GM12878 (cell line): ENCODE results near the gene HOMER2.

Source experiments
- EED ChIP-seq: sonication (generic); IDR thresholded peaks from 2 replicates; pipeline ENCODE4 v1.6.1; 2016; ENCODE audit warnings: antibody characterized with exemption, low read depth
- HDAC6 ChIP-seq: fragments of 200-600 bp; sonication (generic); IDR thresholded peaks from one replicate; pipeline ENCODE4 v1.8.0; 2017; ENCODE audit warnings: antibody characterized with exemption; ENCODE audit not compliant: unreplicated experiment
- POLR2A ChIP-seq: IDR thresholded peaks from 2 replicates; pipeline ENCODE4 v1.6.1; 2011; ENCODE audit warnings: low read depth, mild to moderate bottlenecking, low read length
- RFX5 ChIP-seq: IDR thresholded peaks from 2 replicates; pipeline ENCODE4 v1.6.1; 2011; ENCODE audit warnings: low read depth, low read length, improper control_type of control experiment
- SIN3A ChIP-seq: IDR thresholded peaks from 2 replicates; pipeline ENCODE4 v1.6.1; 2012; ENCODE audit warnings: low read depth, low read length, improper control_type of control experiment
- SMARCA5 ChIP-seq: fragments of 450-650 bp; IDR thresholded peaks from 2 replicates; pipeline ENCODE4 v1.6.1; 2017; ENCODE audit warnings: mild to moderate bottlenecking
- TF ChIP-seq, protein P1 (sequence below), 3 experiments: IDR thresholded peaks in 2 of 3; conservative IDR thresholded peaks in 1 of 3; 2 replicates each; pipeline ENCODE4 v1.5.1; 2011; ENCODE audit warnings: low read depth in 3 of 3, low read length in 3 of 3, mild to moderate bottlenecking in 3 of 3, control low read depth in 2 of 3, moderate library complexity in 2 of 3, inconsistent platforms in 1 of 3, mixed read lengths in 1 of 3; ENCODE audit not compliant: control insufficient read depth in 2 of 3, insufficient read depth in 1 of 3; ENCODE audit errors: extremely low read depth in 1 of 3
- TF ChIP-seq, protein P2 (sequence below): fragments of 450-650 bp; IDR thresholded peaks from 2 replicates; pipeline ENCODE4 v1.6.1; 2018; ENCODE audit warnings: mild to moderate bottlenecking, low read depth, moderate library complexity; ENCODE audit not compliant: partially characterized antibody
- TF ChIP-seq, protein P3 (sequence below): IDR thresholded peaks from 2 replicates; pipeline ENCODE4 v1.6.1; 2012; ENCODE audit warnings: low read depth, low read length, improper control_type of control experiment

DNA sequence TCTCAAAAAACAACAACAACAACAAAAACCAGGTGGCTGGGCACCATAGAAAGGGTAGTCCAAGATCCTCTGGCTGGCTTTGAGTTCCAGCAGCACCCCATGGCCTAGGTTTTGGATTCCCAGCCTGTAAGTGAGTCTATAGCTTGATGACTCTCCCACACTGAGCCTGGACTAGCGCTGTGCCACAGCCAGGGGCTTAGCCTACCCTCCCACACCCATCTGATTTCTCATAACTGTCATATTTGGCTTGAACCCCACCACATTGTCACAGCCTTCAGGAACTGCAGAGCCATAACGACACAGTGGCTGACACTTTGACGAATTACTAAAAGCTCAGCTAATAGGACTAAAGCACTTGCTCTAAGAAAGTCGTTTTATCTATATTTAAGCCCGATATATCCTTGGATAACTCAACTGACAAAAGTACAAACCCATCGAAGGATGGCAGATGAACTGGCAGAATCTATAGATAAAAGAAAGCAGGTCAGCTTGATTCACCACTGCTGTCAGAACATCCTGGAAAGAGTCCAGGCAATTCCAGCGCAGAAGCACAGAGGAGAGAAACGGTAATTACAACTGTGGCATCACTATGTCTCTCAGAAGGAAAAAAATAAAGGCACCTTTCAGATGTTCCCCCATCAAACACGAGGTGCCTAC lies 62.1 kb downstream of the HOMER2 start:
- no peak for TF ChIP-seq EED
- TF ChIP-seq, protein P1, sequence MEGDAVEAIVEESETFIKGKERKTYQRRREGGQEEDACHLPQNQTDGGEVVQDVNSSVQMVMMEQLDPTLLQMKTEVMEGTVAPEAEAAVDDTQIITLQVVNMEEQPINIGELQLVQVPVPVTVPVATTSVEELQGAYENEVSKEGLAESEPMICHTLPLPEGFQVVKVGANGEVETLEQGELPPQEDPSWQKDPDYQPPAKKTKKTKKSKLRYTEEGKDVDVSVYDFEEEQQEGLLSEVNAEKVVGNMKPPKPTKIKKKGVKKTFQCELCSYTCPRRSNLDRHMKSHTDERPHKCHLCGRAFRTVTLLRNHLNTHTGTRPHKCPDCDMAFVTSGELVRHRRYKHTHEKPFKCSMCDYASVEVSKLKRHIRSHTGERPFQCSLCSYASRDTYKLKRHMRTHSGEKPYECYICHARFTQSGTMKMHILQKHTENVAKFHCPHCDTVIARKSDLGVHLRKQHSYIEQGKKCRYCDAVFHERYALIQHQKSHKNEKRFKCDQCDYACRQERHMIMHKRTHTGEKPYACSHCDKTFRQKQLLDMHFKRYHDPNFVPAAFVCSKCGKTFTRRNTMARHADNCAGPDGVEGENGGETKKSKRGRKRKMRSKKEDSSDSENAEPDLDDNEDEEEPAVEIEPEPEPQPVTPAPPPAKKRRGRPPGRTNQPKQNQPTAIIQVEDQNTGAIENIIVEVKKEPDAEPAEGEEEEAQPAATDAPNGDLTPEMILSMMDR (IDR thresholded peaks at IDR 0.05 in 2 of 3, conservative IDR thresholded peaks at IDR 0.05 in 1 of 3; ENCODE audit: control insufficient read depth in 2 of 3, extremely low read depth in 1 of 3, insufficient read depth in 1 of 3, low read depth in 3 of 3, low read length in 3 of 3): no peak
- no peak for TF ChIP-seq HDAC6
- no peak for TF ChIP-seq SMARCA5
- TF ChIP-seq, protein P2, sequence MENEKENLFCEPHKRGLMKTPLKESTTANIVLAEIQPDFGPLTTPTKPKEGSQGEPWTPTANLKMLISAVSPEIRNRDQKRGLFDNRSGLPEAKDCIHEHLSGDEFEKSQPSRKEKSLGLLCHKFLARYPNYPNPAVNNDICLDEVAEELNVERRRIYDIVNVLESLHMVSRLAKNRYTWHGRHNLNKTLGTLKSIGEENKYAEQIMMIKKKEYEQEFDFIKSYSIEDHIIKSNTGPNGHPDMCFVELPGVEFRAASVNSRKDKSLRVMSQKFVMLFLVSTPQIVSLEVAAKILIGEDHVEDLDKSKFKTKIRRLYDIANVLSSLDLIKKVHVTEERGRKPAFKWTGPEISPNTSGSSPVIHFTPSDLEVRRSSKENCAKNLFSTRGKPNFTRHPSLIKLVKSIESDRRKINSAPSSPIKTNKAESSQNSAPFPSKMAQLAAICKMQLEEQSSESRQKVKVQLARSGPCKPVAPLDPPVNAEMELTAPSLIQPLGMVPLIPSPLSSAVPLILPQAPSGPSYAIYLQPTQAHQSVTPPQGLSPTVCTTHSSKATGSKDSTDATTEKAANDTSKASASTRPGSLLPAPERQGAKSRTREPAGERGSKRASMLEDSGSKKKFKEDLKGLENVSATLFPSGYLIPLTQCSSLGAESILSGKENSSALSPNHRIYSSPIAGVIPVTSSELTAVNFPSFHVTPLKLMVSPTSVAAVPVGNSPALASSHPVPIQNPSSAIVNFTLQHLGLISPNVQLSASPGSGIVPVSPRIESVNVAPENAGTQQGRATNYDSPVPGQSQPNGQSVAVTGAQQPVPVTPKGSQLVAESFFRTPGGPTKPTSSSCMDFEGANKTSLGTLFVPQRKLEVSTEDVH: no peak
- TF ChIP-seq, protein P3, sequence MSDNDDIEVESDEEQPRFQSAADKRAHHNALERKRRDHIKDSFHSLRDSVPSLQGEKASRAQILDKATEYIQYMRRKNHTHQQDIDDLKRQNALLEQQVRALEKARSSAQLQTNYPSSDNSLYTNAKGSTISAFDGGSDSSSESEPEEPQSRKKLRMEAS: no peak
- TF ChIP-seq RFX5: no peak
- TF ChIP-seq POLR2A: no peak
- TF ChIP-seq SIN3A: no peak
